Suprapubic skin (tissue), 4 donors: ENCODE data around the gene GANC. TPM values are rescaled to one million over a fixed set of nuclear protein-coding genes. Genes with fewer than 3 reads are reported as not detected.

Experiments used
- DNase-seq, 2 donors: peaks; one replicate each; pipeline ENCODE4 v3.0.0-alpha.2; 2019; ENCODE audit warnings: low spot score in 2 of 2
- H3K27ac ChIP-seq: fragments of 200-600 bp; sonication (generic); one replicate; pipeline ENCODE4 v1.5.1; 2019
- H3K27me3 ChIP-seq: fragments of 200-600 bp; sonication (generic); one replicate; pipeline ENCODE4 v1.5.1; 2019
- H3K36me3 ChIP-seq: fragments of 200-600 bp; sonication (generic); one replicate; pipeline ENCODE4 v1.5.1; 2019
- H3K4me1 ChIP-seq: fragments of 200-600 bp; sonication (generic); one replicate; pipeline ENCODE4 v1.5.1; 2019
- H3K4me3 ChIP-seq: fragments of 200-600 bp; sonication (generic); one replicate; pipeline ENCODE4 v1.5.1; 2019; ENCODE audit warnings: mild to moderate bottlenecking
- H3K9me3 ChIP-seq: fragments of 200-600 bp; sonication (generic); one replicate; pipeline ENCODE4 v1.5.1; 2019
- CTCF ChIP-seq, 2 donors: fragments of 200-600 bp in 1 of 2; fragments of 450-650 bp in 1 of 2; sonication (generic) in 1 of 2; IDR thresholded peaks; one replicate each; pipeline ENCODE4 v1.5.1; 2016 to 2019; ENCODE audit warnings: antibody characterized with exemption in 2 of 2, mild to moderate bottlenecking in 1 of 2, moderate library complexity in 1 of 2
- EP300 ChIP-seq: sonication (generic); formaldehyde crosslinking; IDR thresholded peaks from one replicate; pipeline ENCODE4 v1.6.1; 2017; ENCODE audit warnings: antibody characterized with exemption
- POLR2A ChIP-seq, 2 donors: fragments of 450-650 bp; IDR thresholded peaks; one replicate each; pipeline ENCODE4 v1.6.1; 2017; ENCODE audit warnings: antibody characterized with exemption in 2 of 2, mild to moderate bottlenecking in 2 of 2, moderate library complexity in 2 of 2
- POLR2AphosphoS5 ChIP-seq, 3 donors: sonication (generic); formaldehyde crosslinking; IDR thresholded peaks; one replicate each; pipeline ENCODE4 v1.6.1; 2017; ENCODE audit warnings: antibody characterized with exemption in 3 of 3
- WGBS: methylation state at CpG from one replicate; pipeline ENCODE4 v1.1.5; 2018; 5-methylcytosine and 5-hydroxymethylcytosine counted together
- total RNA-seq, 4 donors: library from RNA; depleted of rRNA; stranded (reverse); fragments of >200 nt; gene quantifications; one replicate each; pipeline ENCODE4 v1.1.0, GENCODE V29; 2016

The GANC gene
- total RNA-seq, 4 donors from 2014 or later: 23.0 to 47.7 (median 30.4) TPM

- Histone ChIP-seq H3K36me3 (peaks cover 46% of the 10 kb centered on the region), H3K9me3 (no peaks in the 10 kb centered on the region), H3K4me1 (no peaks in the 10 kb centered on the region), H3K4me3 (no peak overlapping the region), H3K27me3 (no peaks in the 10 kb centered on the region), H3K27ac (no peak overlapping the region)
- 95% methylated on average over 3 of the region's 3 CpGs for WGBS
- TF ChIP-seq POLR2A (IDR thresholded peaks at IDR 0.05) (no peak), EP300 (no peak), CTCF (IDR thresholded peaks at IDR 0.05) (no peak), POLR2AphosphoS5 (IDR thresholded peaks at IDR 0.05) (no peak)
- DNase-seq: no peak
These were observed 72.5 kb downstream of the GANC start for GRCh38 chr15:42345504-42345903.

- TF ChIP-seq CTCF (IDR thresholded peaks at IDR 0.05) (no peak), POLR2AphosphoS5 (IDR thresholded peaks at IDR 0.05) (no peak), EP300 (no peak), POLR2A (IDR thresholded peaks at IDR 0.05) (no peak)
- no peaks in the 10 kb centered on the region for H3K9me3 ChIP-seq
- H3K36me3 ChIP-seq: peaks cover 71% of the 10 kb centered on the region
- DNase-seq: no peak
- no peaks in the 10 kb centered on the region for H3K27me3 ChIP-seq
- 82% methylated on average over 5 of the region's 5 CpGs for WGBS
- no peak overlapping the region for H3K4me3 ChIP-seq
- no peaks in the 10 kb centered on the region for H3K4me1 ChIP-seq
- no peak overlapping the region for H3K27ac ChIP-seq
These were observed 75.1 kb downstream of the GANC start for GRCh38 chr15:42348083-42348482.

- WGBS: 90% methylated on average over 2 of the region's 2 CpGs
- H3K9me3 ChIP-seq: no peaks in the 10 kb centered on the region
- no peak for TF ChIP-seq POLR2AphosphoS5 (IDR thresholded peaks at IDR 0.05)
- no peak for TF ChIP-seq POLR2A (IDR thresholded peaks at IDR 0.05)
- TF ChIP-seq CTCF (IDR thresholded peaks at IDR 0.05): no peak
- no peak for DNase-seq
- no peak overlapping the region for H3K27ac ChIP-seq
- H3K27me3 ChIP-seq: no peaks in the 10 kb centered on the region
- no peaks in the 10 kb centered on the region for H3K4me1 ChIP-seq
- no peak overlapping the region for H3K4me3 ChIP-seq
- H3K36me3 ChIP-seq: peaks cover 71% of the 10 kb centered on the region
These were observed 76.2 kb downstream of the GANC start for GRCh38 chr15:42349186-42349585.

GRCh38 chr15:42352401-42352800 is 79.4 kb downstream of the GANC start:
- Histone ChIP-seq H3K27ac (no peak overlapping the region), H3K4me3 (no peak overlapping the region), H3K4me1 (no peaks in the 10 kb centered on the region), H3K27me3 (no peaks in the 10 kb centered on the region), H3K36me3 (peaks cover 82% of the 10 kb centered on the region), H3K9me3 (no peaks in the 10 kb centered on the region)
- DNase-seq: no peak
- WGBS: 84% methylated on average over 7 of the region's 7 CpGs
- TF ChIP-seq EP300 (no peak), CTCF (IDR thresholded peaks at IDR 0.05) (no peak), POLR2AphosphoS5 (IDR thresholded peaks at IDR 0.05) (no peak), POLR2A (IDR thresholded peaks at IDR 0.05) (no peak)

GRCh38 chr15:42353061-42353460 is 80.1 kb downstream of the GANC start:
- WGBS: 93% methylated on average over 6 of the region's 6 CpGs
- TF ChIP-seq POLR2A (IDR thresholded peaks at IDR 0.05): no peak
- TF ChIP-seq POLR2AphosphoS5 (IDR thresholded peaks at IDR 0.05): no peak
- TF ChIP-seq CTCF (IDR thresholded peaks at IDR 0.05): no peak
- TF ChIP-seq EP300: no peak
- H3K36me3 ChIP-seq: peaks cover 83% of the 10 kb centered on the region

More at GRCh38 chr15:42353061-42353460, 80.1 kb downstream of the GANC start:
- H3K9me3 ChIP-seq: no peaks in the 10 kb centered on the region
- H3K4me1 ChIP-seq: no peaks in the 10 kb centered on the region
- H3K27ac ChIP-seq: no peak overlapping the region
- H3K4me3 ChIP-seq: no peak overlapping the region
- DNase-seq: no peak
- H3K27me3 ChIP-seq: no peaks in the 10 kb centered on the region
